Body of pancreas (tissue), 4 donors: ENCODE results near the gene SPATA46. TPM values are rescaled to one million over a fixed set of nuclear protein-coding genes. Genes with fewer than 3 reads are reported as not detected.

Source experiments
- ATAC-seq: fragments of 150-250 bp; one replicate; pipeline ENCODE4 v1.9.1; 2016
- DNase-seq, 4 donors: peaks; one replicate each; pipeline ENCODE4 v3.0.0-alpha.2; 2019
- H3K27ac ChIP-seq, 4 donors: fragments of 200-600 bp; sonication (generic); 1 replicate in 3 of 4; 2 replicates in 1 of 4; pipeline versions ENCODE4 v1.5.1 to v1.6.1; 2016 to 2019; ENCODE audit warnings: mild to moderate bottlenecking in 1 of 4, mixed read lengths in 1 of 4, moderate library complexity in 1 of 4
- H3K27me3 ChIP-seq, 2 donors: fragments of 200-600 bp; sonication (generic); one replicate each; pipeline ENCODE4 v1.6.0; 2016; ENCODE audit warnings: mild to moderate bottlenecking in 1 of 2
- H3K36me3 ChIP-seq, 2 donors: fragments of 200-600 bp; sonication (generic); replicated peaks in 1 of 2; 2 replicates each; pipeline ENCODE4 v1.5.1; 2016; ENCODE audit warnings: low read depth in 2 of 2; ENCODE audit not compliant: insufficient read depth in 1 of 2
- H3K4me1 ChIP-seq: fragments of 200-600 bp; sonication (generic); one replicate; pipeline ENCODE4 v1.6.0; 2016
- H3K4me3 ChIP-seq, 2 donors: fragments of 200-600 bp; sonication (generic); 1 replicate in 1 of 2; 2 replicates in 1 of 2; pipeline ENCODE4 v1.5.1; 2016 to 2019
- H3K9me3 ChIP-seq, 3 donors: fragments of 200-600 bp; sonication (generic); 1 replicate in 2 of 3; 2 replicates in 1 of 3; pipeline ENCODE4 v1.5.1; 2016
- POLR2A ChIP-seq, 3 donors: fragments of 450-650 bp; IDR thresholded peaks; one replicate each; pipeline ENCODE4 v1.6.1; 2016; ENCODE audit warnings: antibody characterized with exemption in 3 of 3, mild to moderate bottlenecking in 2 of 3
- WGBS, 2 donors: methylation state at CpG; one replicate each; pipeline ENCODE4 v1.1.5; 2017; 5-methylcytosine and 5-hydroxymethylcytosine counted together
- intact Hi-C: fragments of 100-400 bp; cut with DNase I; formaldehyde crosslinking; loops from one replicate; pipeline ENCODE4 v1.15.1; 2023
- total RNA-seq, 2 donors: library from RNA; depleted of rRNA; stranded (reverse); fragments of >200 nt; gene quantifications; one replicate each; pipeline ENCODE4 v1.1.0, GENCODE V29; 2016
- TF ChIP-seq, protein P1 (sequence below), 7 experiments: fragments of 450-650 bp in 4 of 7; fragments of 200-600 bp in 3 of 7; sonication (generic) in 3 of 7; IDR thresholded peaks; one replicate each; pipeline ENCODE4 v1.5.1; 2016 to 2019; ENCODE audit warnings: antibody characterized with exemption in 7 of 7

The SPATA46 gene
- total RNA-seq, 2 donors from 2014 or later: not detected

- no peaks in the 10 kb centered on the region for H3K9me3 ChIP-seq
- no peaks in the 10 kb centered on the region for H3K27me3 ChIP-seq
- intact Hi-C loops: no loop called here
- H3K36me3 ChIP-seq: no peaks in the 10 kb centered on the region
- H3K4me1 ChIP-seq: peaks cover 6% of the 10 kb centered on the region
- DNase-seq (no peak), ATAC-seq (no peak)
- 67 to 80% methylated on average over 6 of the region's 6 CpGs for WGBS, 2 donors
- TF ChIP-seq POLR2A (IDR thresholded peaks at IDR 0.05): no peak
- TF ChIP-seq, protein P1, sequence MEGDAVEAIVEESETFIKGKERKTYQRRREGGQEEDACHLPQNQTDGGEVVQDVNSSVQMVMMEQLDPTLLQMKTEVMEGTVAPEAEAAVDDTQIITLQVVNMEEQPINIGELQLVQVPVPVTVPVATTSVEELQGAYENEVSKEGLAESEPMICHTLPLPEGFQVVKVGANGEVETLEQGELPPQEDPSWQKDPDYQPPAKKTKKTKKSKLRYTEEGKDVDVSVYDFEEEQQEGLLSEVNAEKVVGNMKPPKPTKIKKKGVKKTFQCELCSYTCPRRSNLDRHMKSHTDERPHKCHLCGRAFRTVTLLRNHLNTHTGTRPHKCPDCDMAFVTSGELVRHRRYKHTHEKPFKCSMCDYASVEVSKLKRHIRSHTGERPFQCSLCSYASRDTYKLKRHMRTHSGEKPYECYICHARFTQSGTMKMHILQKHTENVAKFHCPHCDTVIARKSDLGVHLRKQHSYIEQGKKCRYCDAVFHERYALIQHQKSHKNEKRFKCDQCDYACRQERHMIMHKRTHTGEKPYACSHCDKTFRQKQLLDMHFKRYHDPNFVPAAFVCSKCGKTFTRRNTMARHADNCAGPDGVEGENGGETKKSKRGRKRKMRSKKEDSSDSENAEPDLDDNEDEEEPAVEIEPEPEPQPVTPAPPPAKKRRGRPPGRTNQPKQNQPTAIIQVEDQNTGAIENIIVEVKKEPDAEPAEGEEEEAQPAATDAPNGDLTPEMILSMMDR (IDR thresholded peaks at IDR 0.05): no peak
- H3K4me3 ChIP-seq: no peak overlapping the region
- no peak overlapping the region for H3K27ac ChIP-seq
Measured at GRCh38 chr1:162351246-162351842, 25.3 kb downstream of the SPATA46 start.

- WGBS, 2 donors: 60 to 63% methylated on average over 11 of the region's 11 CpGs
- DNase-seq (no peak), ATAC-seq (peak; percentile 18)
- Histone ChIP-seq H3K4me1 (peaks cover 6% of the 10 kb centered on the region), H3K36me3 (no peaks in the 10 kb centered on the region), H3K27ac (no peak overlapping the region), H3K27me3 (no peaks in the 10 kb centered on the region), H3K9me3 (no peaks in the 10 kb centered on the region), H3K4me3 (no peak overlapping the region)
- intact Hi-C loops: no loop called here
- TF ChIP-seq, protein P1 (IDR thresholded peaks at IDR 0.05): no peak
- TF ChIP-seq POLR2A (IDR thresholded peaks at IDR 0.05): no peak
Measured at GRCh38 chr1:162349635-162350330, 26.9 kb downstream of the SPATA46 start.

- no peak for DNase-seq
- no peak for TF ChIP-seq POLR2A (IDR thresholded peaks at IDR 0.05)
- H3K4me1 ChIP-seq: peaks cover 6% of the 10 kb centered on the region
- H3K27ac ChIP-seq: no peak overlapping the region
- intact Hi-C loops: no loop called here
- 23 to 24% methylated on average over 3 of the region's 3 CpGs for WGBS, 2 donors
- no peak overlapping the region for H3K4me3 ChIP-seq
- ATAC-seq: no peak
- H3K36me3 ChIP-seq: no peaks in the 10 kb centered on the region
- no peaks in the 10 kb centered on the region for H3K9me3 ChIP-seq
- H3K27me3 ChIP-seq: no peaks in the 10 kb centered on the region
Measured at GRCh38 chr1:162347281-162347680, 29.4 kb downstream of the SPATA46 start.

GRCh38 chr1:162343470-162343869, 33.2 kb downstream of the SPATA46 start:
- Histone ChIP-seq H3K4me1 (peaks cover 6% of the 10 kb centered on the region), H3K36me3 (no peaks in the 10 kb centered on the region), H3K9me3 (no peaks in the 10 kb centered on the region), H3K27ac (no peak overlapping the region), H3K27me3 (no peaks in the 10 kb centered on the region), H3K4me3 (no peak overlapping the region)
- ATAC-seq (no peak), DNase-seq (no peak)
- 87 to 89% methylated on average over 5 of the region's 5 CpGs for WGBS, 2 donors
- intact Hi-C loops: no loop called here
- TF ChIP-seq, protein P1 (IDR thresholded peaks at IDR 0.05): no peak
- TF ChIP-seq POLR2A (IDR thresholded peaks at IDR 0.05): no peak

DNA sequence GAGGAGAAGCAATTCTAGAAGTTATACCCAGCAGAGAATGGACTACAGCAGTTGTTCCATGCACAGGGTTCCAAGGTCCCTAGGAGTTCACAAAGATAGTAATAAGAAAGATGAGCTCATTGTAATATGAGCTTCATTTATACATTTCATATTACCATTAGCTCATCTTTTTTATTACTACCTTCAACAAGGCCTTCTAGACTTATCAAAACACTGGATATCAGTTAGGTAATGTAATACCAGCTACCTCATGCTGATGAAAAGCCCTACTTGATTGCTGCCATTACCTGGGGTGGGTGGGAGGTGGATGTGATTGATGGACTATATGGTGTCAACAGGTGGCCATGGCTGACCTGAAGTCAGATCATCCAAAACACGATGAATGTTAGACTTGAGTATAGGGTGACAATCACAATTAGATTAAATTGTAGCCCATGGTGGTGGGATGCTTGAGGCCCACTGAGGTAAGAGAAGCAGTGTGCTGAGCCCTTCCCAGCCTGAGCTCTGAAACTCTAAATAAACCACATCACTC, 34.1 kb downstream of the SPATA46 start:
- Histone ChIP-seq H3K4me3 (no peak overlapping the region), H3K27me3 (no peaks in the 10 kb centered on the region), H3K36me3 (no peaks in the 10 kb centered on the region), H3K27ac (no peak overlapping the region), H3K4me1 (peaks cover 6% of the 10 kb centered on the region), H3K9me3 (no peaks in the 10 kb centered on the region)
- DNase-seq (no peak), ATAC-seq (no peak)
- intact Hi-C loops: no loop called here
- TF ChIP-seq, protein P1 (IDR thresholded peaks at IDR 0.05): no peak
- TF ChIP-seq POLR2A (IDR thresholded peaks at IDR 0.05): no peak
- WGBS, 2 donors: 72 to 95% methylated on average over 1 of the region's 1 CpG
